Small intestine (tissue), 7 donors: ENCODE results near the gene DACT2. TPM values are rescaled to one million over a fixed set of nuclear protein-coding genes. Genes with fewer than 3 reads are reported as not detected.
"Not testable (repeated sequence)": the region's sequence is repeated elsewhere in the genome, so short reads cannot be mapped to it uniquely, and the experiment has no call there.

Experiments used
- DNase-seq, 2 donors: peaks; one replicate each; pipeline versions ENCODE4 v3.0.0 to v3.0.0-alpha.2; 2013
- FAIRE-seq: peaks from 2 replicates; lab custom pipeline; 2012; peaks lifted over from hg19 to GRCh38; lab: Jason Lieb, UNC
- H3K27ac ChIP-seq, 3 donors: one replicate each; pipeline ENCODE4 v1.5.1; 2013; ENCODE audit warnings: low read length in 2 of 3, mild to moderate bottlenecking in 2 of 3, control low read depth in 1 of 3, inconsistent platforms in 1 of 3, low read depth in 1 of 3, moderate library complexity in 1 of 3
- H3K27me3 ChIP-seq, 3 donors: one replicate each; pipeline ENCODE4 v1.6.1; 2013; ENCODE audit warnings: low read length in 3 of 3, inconsistent platforms in 1 of 3; ENCODE audit not compliant: control insufficient read depth in 3 of 3, insufficient read depth in 3 of 3
- H3K36me3 ChIP-seq, 3 donors: one replicate each; pipeline ENCODE4 v1.6.1; 2013; ENCODE audit warnings: low read length in 3 of 3, inconsistent platforms in 1 of 3, low read depth in 1 of 3, mild to moderate bottlenecking in 1 of 3, moderate library complexity in 1 of 3; ENCODE audit not compliant: control insufficient read depth in 3 of 3, insufficient read depth in 2 of 3
- H3K4me1 ChIP-seq, 3 donors: one replicate each; pipeline ENCODE4 v1.6.1; 2013; ENCODE audit warnings: low read length in 2 of 3, inconsistent platforms in 1 of 3, low read depth in 1 of 3, mild to moderate bottlenecking in 1 of 3, moderate library complexity in 1 of 3; ENCODE audit not compliant: control insufficient read depth in 3 of 3, insufficient read depth in 2 of 3
- H3K4me3 ChIP-seq, 3 donors: one replicate each; pipeline ENCODE4 v1.5.1; 2013; ENCODE audit warnings: low read length in 3 of 3, control low read depth in 1 of 3, inconsistent platforms in 1 of 3, low read depth in 1 of 3, mild to moderate bottlenecking in 1 of 3, moderate library complexity in 1 of 3
- H3K9me3 ChIP-seq, 2 donors: one replicate each; pipeline ENCODE4 v1.6.1; 2013; ENCODE audit warnings: low read depth in 1 of 2, low read length in 1 of 2; ENCODE audit not compliant: control insufficient read depth in 2 of 2, insufficient read depth in 1 of 2
- WGBS, 3 donors: extraction: QIAGEN DNeasy Blood & Tissue Kit; methylation state at CpG; one replicate each; pipeline ENCODE4 v1.1.7; 2013; 5-methylcytosine and 5-hydroxymethylcytosine counted together
- polyA plus RNA-seq, 4 donors: library from polyadenylated mRNA; stranded (reverse) in 3 of 4; unstranded in 1 of 4; fragments of 200-250 nt in 3 of 4; fragments of 120-200 nt in 1 of 4; gene quantifications; one replicate each; pipeline versions ENCODE4 v1.2.1 to v1.2.3, GENCODE V29; 2013
- donor health status: healthy with polysubstance abuse.
- donor health status: control.
- donor health status: control.
- donor health status: Bipolar disorder and iron deficiency.
- donor health status: healthy.

Gene DACT2
- polyA plus RNA-seq, 4 donors, result 0.48 to 7.7 (median 0.54) TPM; not detected in 1

- no peak for FAIRE-seq
Measured at GRCh38 chr6:168364793-168365421, 45.3 kb upstream of the DACT2 start.

GRCh38 chr6:168363811-168364792 is 44.5 kb upstream of the DACT2 start:
- Histone ChIP-seq H3K36me3 (no peaks in the 10 kb centered on the region), H3K4me1 (no peaks in the 10 kb centered on the region), H3K9me3 (peaks cover 0 to 15% of the 10 kb centered on the region in 2 donors), H3K27ac (no peak overlapping the region), H3K27me3 (no peaks in the 10 kb centered on the region), H3K4me3 (no peak overlapping the region)
- WGBS, 3 donors, result 68 to 80% (median 76%) methylated on average over 13 of the region's 13 CpGs
- FAIRE-seq (no peak), DNase-seq (no peak)

More at GRCh38 chr6:168364793-168365421, 45.3 kb upstream of the DACT2 start:
- H3K36me3 ChIP-seq, result no peaks in the 10 kb centered on the region
- no peaks in the 10 kb centered on the region for H3K4me1 ChIP-seq
- H3K27me3 ChIP-seq, result no peaks in the 10 kb centered on the region
- DNase-seq, result no peak
- peaks cover 0 to 10% of the 10 kb centered on the region in 2 donors for H3K9me3 ChIP-seq
- H3K27ac ChIP-seq, result no peak overlapping the region
- WGBS, 3 donors, result 92 to 97% (median 94%) methylated on average over 31 of the region's 31 CpGs
- no peak overlapping the region for H3K4me3 ChIP-seq

- DNase-seq (no peak), FAIRE-seq (no peak)
- Histone ChIP-seq H3K4me3 (no peak overlapping the region), H3K4me1 (no peaks in the 10 kb centered on the region), H3K27ac (no peak overlapping the region), H3K9me3 (peaks cover 0 to 16% of the 10 kb centered on the region in 2 donors), H3K27me3 (no peaks in the 10 kb centered on the region), H3K36me3 (no peaks in the 10 kb centered on the region)
- WGBS, 3 donors, result 74 to 82% (median 79%) methylated on average over 3 of the region's 3 CpGs
Measured at GRCh38 chr6:168363302-168363701, 43.7 kb upstream of the DACT2 start.

GRCh38 chr6:168362276-168362990 is 42.9 kb upstream of the DACT2 start:
- peaks cover 0 to 16% of the 10 kb centered on the region in 2 donors for H3K9me3 ChIP-seq
- H3K4me1 ChIP-seq, result no peaks in the 10 kb centered on the region
- no peaks in the 10 kb centered on the region for H3K36me3 ChIP-seq
- no peak for DNase-seq
- no peak for FAIRE-seq
- H3K27me3 ChIP-seq, result no peaks in the 10 kb centered on the region
- H3K4me3 ChIP-seq, result no peak overlapping the region
- H3K27ac ChIP-seq, result no peak overlapping the region
- 91 to 95% (median 92%) methylated on average over 10 of the region's 10 CpGs for WGBS, 3 donors

GRCh38 chr6:168361766-168362165 is 42.2 kb upstream of the DACT2 start:
- no peaks in the 10 kb centered on the region for H3K36me3 ChIP-seq
- H3K4me1 ChIP-seq, result no peaks in the 10 kb centered on the region
- H3K27ac ChIP-seq, result no peak overlapping the region
- WGBS, 3 donors, result 88 to 94% (median 91%) methylated on average over 9 of the region's 9 CpGs
- H3K4me3 ChIP-seq, result no peak overlapping the region
- H3K9me3 ChIP-seq, result peaks cover 0 to 16% of the 10 kb centered on the region in 2 donors
- no peak for DNase-seq
- no peaks in the 10 kb centered on the region for H3K27me3 ChIP-seq
- FAIRE-seq, result no peak

- Histone ChIP-seq H3K4me1 (peaks cover 0 to 4% (median 0%) of the 10 kb centered on the region in 3 donors), H3K36me3 (no peaks in the 10 kb centered on the region), H3K9me3 (peaks cover 0 to 9% of the 10 kb centered on the region in 2 donors), H3K27me3 (no peaks in the 10 kb centered on the region), H3K27ac (no peak overlapping the region), H3K4me3 (no peak overlapping the region)
- FAIRE-seq (no peak), DNase-seq (no peak)
- 83 to 85% (median 85%) methylated on average over 14 of the region's 14 CpGs for WGBS, 3 donors
Measured at GRCh38 chr6:168359794-168360193, 40.2 kb upstream of the DACT2 start.

- 84 to 93% (median 93%) methylated on average over 9 to 15 of the region's 20 CpGs for WGBS, 3 donors
- DNase-seq (no peak), FAIRE-seq (no peak)
- Histone ChIP-seq H3K27me3 (no peaks in the 10 kb centered on the region), H3K9me3 (peaks cover 0 to 9% of the 10 kb centered on the region in 2 donors), H3K27ac (no peak overlapping the region), H3K4me1 (peaks cover 0 to 4% (median 0%) of the 10 kb centered on the region in 3 donors), H3K36me3 (no peaks in the 10 kb centered on the region), H3K4me3 (no peak overlapping the region)
Measured at GRCh38 chr6:168358842-168359420, 39.4 kb upstream of the DACT2 start.

- DNase-seq, H3K36me3 ChIP-seq, FAIRE-seq, H3K27me3 ChIP-seq, H3K4me3 ChIP-seq, H3K27ac ChIP-seq, H3K4me1 ChIP-seq: not testable (repeated sequence)
- H3K9me3 ChIP-seq, result peaks cover 0 to 13% of the 10 kb centered on the region in 2 donors
- 95 to 96% methylated on average over 8 to 20 of the region's 20 CpGs; no CpG with 5 or more reads in 1 of the 3 donors for WGBS, 3 donors
Measured at GRCh38 chr6:168356872-168357271, 37.3 kb upstream of the DACT2 start.
